K562 (cell line): ENCODE results near the gene ITGB6. TPM values are rescaled to one million over a fixed set of nuclear protein-coding genes. Genes with fewer than 3 reads are reported as not detected.

Experiments
- ATAC-seq: fragments of 200-7000 bp; cut with Tn5 transposase; 3 replicates; pipeline ENCODE4 v1.9.1; 2020; ENCODE audit warnings: moderate library complexity
- BruUV-seq: library from RNA; stranded (reverse); fragments of 400-500 nt; replicated peaks from 2 replicates; lab custom pipeline; 2021; lab: Mats Ljungman, UMichigan
- CTCF ChIA-PET: fragments of 300-600 bp; formaldehyde crosslinking; extraction: SDS; loops from one replicate; lab custom pipeline; 2021; ENCODE audit warnings: low intra/inter-chr PET ratio; lab: Yijun Ruan, JAX
- POLR2A ChIA-PET: fragments of 300-600, 350-650 bp; sonication (Branson Sonifier 250); formaldehyde crosslinking; extraction: SDS; loops from one replicate; lab custom pipeline; 2021; ENCODE audit warnings: antibody characterized with exemption, inconsistent platforms; lab: Yijun Ruan, JAX
- DNase-seq, 4 experiments: peaks; one replicate each; pipeline versions ENCODE4 v3.0.0 to v3.0.0-alpha.2; 2011 to 2018; ENCODE audit warnings: low spot score in 3 of 4, mixed read lengths in 3 of 4; ENCODE audit errors: extremely low read depth in 1 of 4
- FAIRE-seq: peaks from 2 replicates; lab custom pipeline; 2011; peaks lifted over from hg19 to GRCh38; lab: Jason Lieb, UNC
- H2AFZ ChIP-seq: 2 replicates; pipeline ENCODE4 v1.6.0; 2011; ENCODE audit warnings: low read depth, low read length, control low read depth, inconsistent platforms
- H3K27ac ChIP-seq: fragments of 200-600 bp; 3 replicates; pipeline ENCODE4 v1.8.0; 2011; ENCODE audit warnings: low read depth, mild to moderate bottlenecking, control low read depth, inconsistent platforms, low read length, moderate library complexity, mixed read lengths; ENCODE audit errors: extremely low read depth
- H3K27me3 ChIP-seq, 2 experiments: fragments of 300-600 bp in 1 of 2; 2 replicates in 1 of 2; 3 replicates in 1 of 2; pipeline versions ENCODE4 v1.6.0 to v1.8.0; 2011; ENCODE audit warnings: inconsistent platforms in 2 of 2, low read length in 2 of 2, mild to moderate bottlenecking in 1 of 2, mixed read lengths in 1 of 2, moderate library complexity in 1 of 2; ENCODE audit not compliant: control insufficient read depth in 2 of 2, insufficient read depth in 2 of 2
- H3K36me3 ChIP-seq: fragments of 300-600 bp; 3 replicates; pipeline ENCODE4 v1.8.0; 2011; ENCODE audit warnings: mild to moderate bottlenecking, low read length, inconsistent platforms; ENCODE audit not compliant: control insufficient read depth, insufficient read depth
- H3K4me1 ChIP-seq, 2 experiments: fragments of 200-600 bp in 1 of 2; replicated peaks in 1 of 2; 2 replicates in 1 of 2; 3 replicates in 1 of 2; pipeline versions ENCODE4 v1.5.1 to v1.8.0; 2011; ENCODE audit warnings: inconsistent platforms in 2 of 2, low read length in 2 of 2, mild to moderate bottlenecking in 1 of 2, mixed read lengths in 1 of 2, moderate library complexity in 1 of 2; ENCODE audit not compliant: control insufficient read depth in 2 of 2, insufficient read depth in 2 of 2
- H3K4me2 ChIP-seq: 2 replicates; pipeline ENCODE4 v1.6.1; 2011; ENCODE audit warnings: low read length, control low read depth, inconsistent platforms, mixed read lengths; ENCODE audit not compliant: insufficient read depth
- H3K4me3 ChIP-seq: fragments of 200-600 bp; sonication (generic), shearing (Covaris generic); 2 replicates; pipeline ENCODE4 v1.5.1; 2016; ENCODE audit warnings: control low read depth, inconsistent platforms
- H3K79me2 ChIP-seq: fragments of 200-600 bp; 3 replicates; pipeline ENCODE4 v1.8.0; 2011; ENCODE audit warnings: low read length, inconsistent platforms; ENCODE audit not compliant: control insufficient read depth, insufficient read depth
- H3K9ac ChIP-seq, 2 experiments: 2 replicates each; pipeline versions ENCODE4 v1.6.0 to v1.6.1; 2011; ENCODE audit warnings: low read depth in 2 of 2, low read length in 2 of 2, control low read depth in 1 of 2, inconsistent platforms in 1 of 2, mild to moderate bottlenecking in 1 of 2, mixed read lengths in 1 of 2; ENCODE audit not compliant: insufficient read depth in 1 of 2
- H3K9me1 ChIP-seq: one replicate; pipeline ENCODE4 v1.6.0; 2011; ENCODE audit warnings: inconsistent platforms, mild to moderate bottlenecking, low read length, moderate library complexity; ENCODE audit not compliant: control insufficient read depth, insufficient read depth
- H3K9me3 ChIP-seq: replicated peaks from 2 replicates; pipeline ENCODE4 v1.5.1; 2011; ENCODE audit warnings: low read depth, low read length, inconsistent platforms; ENCODE audit not compliant: control insufficient read depth, insufficient read depth
- H4K20me1 ChIP-seq: replicated peaks from 2 replicates; pipeline ENCODE4 v1.6.1; 2011; ENCODE audit warnings: low read length, inconsistent platforms, mixed read lengths; ENCODE audit not compliant: control insufficient read depth, insufficient read depth
- CCAR2 ChIP-seq: fragments of 200-400 bp; formaldehyde crosslinking; IDR thresholded peaks from 2 replicates; pipeline ENCODE4 v1.6.1; 2017; ENCODE audit warnings: mild to moderate bottlenecking, low read depth, low read length
- LARP7 ChIP-seq: fragments of 450-650 bp; IDR thresholded peaks from 2 replicates; pipeline ENCODE4 v1.6.1; 2016
- NELFE ChIP-seq: IDR thresholded peaks from 2 replicates; pipeline ENCODE4 v1.6.1; 2011; ENCODE audit warnings: mild to moderate bottlenecking; ENCODE audit not compliant: insufficient read depth, insufficient read length
- SMAD1 ChIP-seq: fragments of 150-350 bp; IDR thresholded peaks from 2 replicates; pipeline ENCODE4 v1.6.1; 2014; ENCODE audit warnings: low read length, low read depth; ENCODE audit not compliant: partially characterized antibody
- ZNF707 ChIP-seq: fragments of 250-450 bp; sonication (Bioruptor Pico); conservative IDR thresholded peaks from 2 replicates; pipeline ENCODE4 v1.8.0; 2022; ENCODE audit warnings: inconsistent platforms, mild to moderate bottlenecking, moderate library complexity
- ZZZ3 ChIP-seq: fragments of 450-650 bp; IDR thresholded peaks from 2 replicates; pipeline ENCODE4 v1.6.1; 2016; ENCODE audit warnings: antibody characterized with exemption, mild to moderate bottlenecking, moderate library complexity
- WGBS: fragments of 100-300 bp; shearing (Covaris generic); methylation state at CpG from one replicate; pipeline ENCODE4 v1.1.6; 2016; ENCODE audit warnings: low coverage, mixed read lengths; ENCODE audit not compliant: insufficient coverage; ENCODE audit errors: missing lambda C conversion rate; 5-methylcytosine and 5-hydroxymethylcytosine counted together
- in situ Hi-C: fragments of 300-500 bp; cut with MboI; formaldehyde crosslinking; loops from 4 replicates; pipeline ENCODE4 v1.15.0; 2018; ENCODE audit warnings: inconsistent platforms, mixed read lengths
- intact Hi-C: fragments of 100-400 bp; cut with micrococcal nuclease; formaldehyde crosslinking; loops from 2 replicates; pipeline ENCODE4 v1.14.2; 2022
- polyA plus RNA-seq, 8 experiments: library from polyadenylated mRNA; depleted of rRNA in 4 of 8; stranded (reverse) in 5 of 8; unstranded in 3 of 8; fragments of >200 nt; fragmentation: Nextera tagmentation in 2 of 8; fragmentation: Illumina TruSeq in 1 of 8; extraction: Ambion mirVana in 2 of 8; extraction: Trizol in 1 of 8; gene quantifications; 2 replicates each; pipeline versions ENCODE4 v1.2.1 to v1.2.3, GENCODE V29; 2011 to 2014; ENCODE audit warnings: inconsistent platforms in 1 of 8, missing spikeins in 1 of 8
- total RNA-seq, 7 experiments: library from RNA; depleted of rRNA in 6 of 7; stranded (reverse); fragments of >200 nt in 6 of 7; fragmentation: Illumina TruSeq in 2 of 7; extraction: Trizol in 2 of 7; gene quantifications; 2 replicates each; pipeline versions ENCODE4 v1.2.1 to v1.2.3, GENCODE V29; 2011 to 2021; ENCODE audit warnings: low replicate concordance in 1 of 7
- TF ChIP-seq, protein P1 (sequence below), 3 experiments: IDR thresholded peaks in 2 of 3; conservative IDR thresholded peaks in 1 of 3; 2 replicates each; pipeline ENCODE4 v1.5.1; 2011 to 2012; ENCODE audit warnings: low read length in 3 of 3, mild to moderate bottlenecking in 3 of 3, control low read depth in 2 of 3, improper control_type of control experiment in 1 of 3, inconsistent platforms in 1 of 3, low read depth in 1 of 3, mixed read lengths in 1 of 3, moderate library complexity in 1 of 3; ENCODE audit not compliant: insufficient read depth in 2 of 3
- TF ChIP-seq, protein P2 (sequence below): fragments of 450-650 bp; conservative IDR thresholded peaks from 2 replicates; pipeline ENCODE4 v1.6.1; 2016; ENCODE audit warnings: missing genetic modification characterization, low read depth, mild to moderate bottlenecking, control low read depth, missing compliant biosample characterization

Gene ITGB6
- total and polyA plus RNA-seq, 9 of the 15 experiments (the other 6 are each of a cell fraction or from before 2014, with no cell fraction given) = 0.18 TPM; not detected in 8

DNA sequence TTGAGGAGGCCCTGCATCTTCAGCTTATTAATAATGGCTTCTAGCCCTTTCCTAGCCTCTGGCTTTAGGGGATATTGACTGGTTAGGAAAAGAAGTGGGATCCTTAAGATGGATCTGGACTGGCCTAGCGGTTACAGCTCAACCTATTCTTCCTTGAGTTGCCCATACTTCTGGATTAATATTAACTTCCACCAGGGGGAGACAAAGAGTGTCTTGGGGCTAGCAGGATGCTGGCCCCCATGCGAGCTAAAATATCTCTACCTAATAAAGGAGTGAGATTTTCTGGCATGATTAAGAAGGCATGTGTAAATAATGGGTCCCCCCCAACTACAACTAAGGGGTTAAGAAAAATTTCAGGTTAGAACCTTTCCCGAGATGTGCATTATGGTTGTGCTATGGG is 114.4 kb downstream of the ITGB6 start:
- WGBS = 3% methylated on average over 3 of the region's 3 CpGs
- ChIA-PET POLR2A (no interaction called here), CTCF (no interaction called here)
- TF ChIP-seq LARP7 (no peak), SMAD1 (no peak), CCAR2 (no peak), ZZZ3 (no peak), ZNF707 (no peak), NELFE (no peak)
- TF ChIP-seq, protein P1, sequence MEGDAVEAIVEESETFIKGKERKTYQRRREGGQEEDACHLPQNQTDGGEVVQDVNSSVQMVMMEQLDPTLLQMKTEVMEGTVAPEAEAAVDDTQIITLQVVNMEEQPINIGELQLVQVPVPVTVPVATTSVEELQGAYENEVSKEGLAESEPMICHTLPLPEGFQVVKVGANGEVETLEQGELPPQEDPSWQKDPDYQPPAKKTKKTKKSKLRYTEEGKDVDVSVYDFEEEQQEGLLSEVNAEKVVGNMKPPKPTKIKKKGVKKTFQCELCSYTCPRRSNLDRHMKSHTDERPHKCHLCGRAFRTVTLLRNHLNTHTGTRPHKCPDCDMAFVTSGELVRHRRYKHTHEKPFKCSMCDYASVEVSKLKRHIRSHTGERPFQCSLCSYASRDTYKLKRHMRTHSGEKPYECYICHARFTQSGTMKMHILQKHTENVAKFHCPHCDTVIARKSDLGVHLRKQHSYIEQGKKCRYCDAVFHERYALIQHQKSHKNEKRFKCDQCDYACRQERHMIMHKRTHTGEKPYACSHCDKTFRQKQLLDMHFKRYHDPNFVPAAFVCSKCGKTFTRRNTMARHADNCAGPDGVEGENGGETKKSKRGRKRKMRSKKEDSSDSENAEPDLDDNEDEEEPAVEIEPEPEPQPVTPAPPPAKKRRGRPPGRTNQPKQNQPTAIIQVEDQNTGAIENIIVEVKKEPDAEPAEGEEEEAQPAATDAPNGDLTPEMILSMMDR (IDR thresholded peaks at IDR 0.05 in 2 of 3, conservative IDR thresholded peaks at IDR 0.05 in 1 of 3; ENCODE audit: insufficient read depth in 2 of 3, low read depth in 1 of 3, low read length in 3 of 3) = peak; percentile 33 to 45 (median 34); a peak in 3 of 6 replicates
- TF ChIP-seq, protein P2, sequence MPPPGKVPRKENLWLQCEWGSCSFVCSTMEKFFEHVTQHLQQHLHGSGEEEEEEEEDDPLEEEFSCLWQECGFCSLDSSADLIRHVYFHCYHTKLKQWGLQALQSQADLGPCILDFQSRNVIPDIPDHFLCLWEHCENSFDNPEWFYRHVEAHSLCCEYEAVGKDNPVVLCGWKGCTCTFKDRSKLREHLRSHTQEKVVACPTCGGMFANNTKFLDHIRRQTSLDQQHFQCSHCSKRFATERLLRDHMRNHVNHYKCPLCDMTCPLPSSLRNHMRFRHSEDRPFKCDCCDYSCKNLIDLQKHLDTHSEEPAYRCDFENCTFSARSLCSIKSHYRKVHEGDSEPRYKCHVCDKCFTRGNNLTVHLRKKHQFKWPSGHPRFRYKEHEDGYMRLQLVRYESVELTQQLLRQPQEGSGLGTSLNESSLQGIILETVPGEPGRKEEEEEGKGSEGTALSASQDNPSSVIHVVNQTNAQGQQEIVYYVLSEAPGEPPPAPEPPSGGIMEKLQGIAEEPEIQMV (tag) = no peak
- FAIRE-seq (no peak), DNase-seq (peak in 3 of 4 experiments; percentile 30 to 39 (median 35)), ATAC-seq (peak; percentile 62; the same call in 1 of the 3 replicates)
- Histone ChIP-seq H3K4me3 (no peak overlapping the region), H3K27ac (no peak overlapping the region), H3K9me1 (no peaks in the 10 kb centered on the region), H3K9me3 (peaks cover 5% of the 10 kb centered on the region; the same call in 1 of the 2 replicates), H2AFZ (no peak overlapping the region), H3K4me2 (no peak overlapping the region), H3K79me2 (no peaks in the 10 kb centered on the region), H3K4me1 (no peaks in the 10 kb centered on the region), H3K36me3 (no peaks in the 10 kb centered on the region), H4K20me1 (no peaks in the 10 kb centered on the region), H3K9ac (no peak overlapping the region), H3K27me3 (no peaks in the 10 kb centered on the region)
- BruUV-seq = no TSS peak
- intact Hi-C loops = loop anchor here (5.0 to 10.0 kb wide), 2 partner anchors 977 to 1859 kb away; no protein-coding TSS in a partner anchor
- in situ Hi-C loops = no loop called here
